ENCODE measurements around the gene HK1.

Gene HK1

GRCh38 chr10:69348816-69349541, 70.7 kb downstream of the HK1 start:
- peak; percentile 98 for DNase-seq (ENCODE audit: low read depth)

GRCh38 chr10:69349542-69349888, 71.2 kb downstream of the HK1 start:
- no peak for DNase-seq (ENCODE audit: low read depth)

- DNase-seq (ENCODE audit: low read depth), result no peak
Observed at GRCh38 chr10:69351589-69351988, 73.3 kb downstream of the HK1 start.

GRCh38 chr10:69352569-69353264, 74.4 kb downstream of the HK1 start:
- peak; percentile 72 for DNase-seq (ENCODE audit: low read depth)

GRCh38 chr10:69353977-69354635, 75.8 kb downstream of the HK1 start:
- no peak for DNase-seq (ENCODE audit: low read depth)

GRCh38 chr10:69356187-69356586, 77.9 kb downstream of the HK1 start:
- DNase-seq (ENCODE audit: low read depth), result no peak

GRCh38 chr10:69358148-69358795, 80.0 kb downstream of the HK1 start:
- no peak for DNase-seq (ENCODE audit: low read depth)

- no peak for DNase-seq (ENCODE audit: low read depth)
Observed at GRCh38 chr10:69359148-69359547, 80.9 kb downstream of the HK1 start.

- DNase-seq (ENCODE audit: low read depth), result no peak
Observed at GRCh38 chr10:69359594-69359993, 81.3 kb downstream of the HK1 start.

GRCh38 chr10:69360485-69361302, 82.4 kb downstream of the HK1 start:
- DNase-seq (ENCODE audit: low read depth), result no peak

GRCh38 chr10:69361303-69361614, 83.0 kb downstream of the HK1 start:
- DNase-seq (ENCODE audit: low read depth), result no peak

GRCh38 chr10:69362471-69362954, 84.2 kb downstream of the HK1 start:
- peak; percentile 77 for DNase-seq (ENCODE audit: low read depth)

- DNase-seq (ENCODE audit: low read depth), result no peak
Observed at GRCh38 chr10:69363666-69364065, 85.4 kb downstream of the HK1 start.

GRCh38 chr10:69364232-69364940, 86.1 kb downstream of the HK1 start:
- DNase-seq (ENCODE audit: low read depth), result no peak

GRCh38 chr10:69366738-69367137, 88.4 kb downstream of the HK1 start:
- no peak for DNase-seq (ENCODE audit: low read depth)

- no peak for DNase-seq (ENCODE audit: low read depth)
Observed at GRCh38 chr10:69367469-69367868, 89.2 kb downstream of the HK1 start.

- peak; percentile 24 for DNase-seq (ENCODE audit: low read depth)
Observed at GRCh38 chr10:69372126-69372980, 94.1 kb downstream of the HK1 start.

GRCh38 chr10:69374242-69374641, 95.9 kb downstream of the HK1 start:
- DNase-seq (ENCODE audit: low read depth), result no peak

- DNase-seq (ENCODE audit: low read depth), result no peak
Observed at GRCh38 chr10:69374931-69375306, 96.6 kb downstream of the HK1 start.
